ENCODE measurements around the gene PDE4D. TPM values are rescaled to one million over a fixed set of nuclear protein-coding genes. Genes with fewer than 3 reads are reported as not detected.

Gene PDE4D
- total and polyA plus RNA-seq, 2 experiments from 2014 or later = 21.9 to 54.2 TPM

GRCh38 chr5:59519338-59519737, 374.2 kb downstream of the PDE4D start:
- Histone ChIP-seq H3K36me3 (no peaks in the 10 kb centered on the region), H3K9me3 (ENCODE audit: low read depth) (no peaks in the 10 kb centered on the region), H3K27me3 (no peaks in the 10 kb centered on the region), H3K27ac (no peak overlapping the region), H3K4me3 (no peak overlapping the region), H3K4me1 (ENCODE audit: low read depth) (no peaks in the 10 kb centered on the region)
- DNase-seq (ENCODE audit: low read depth in 1 of 2, low spot score in 1 of 2) = no peak
- TF ChIP-seq, protein P1, sequence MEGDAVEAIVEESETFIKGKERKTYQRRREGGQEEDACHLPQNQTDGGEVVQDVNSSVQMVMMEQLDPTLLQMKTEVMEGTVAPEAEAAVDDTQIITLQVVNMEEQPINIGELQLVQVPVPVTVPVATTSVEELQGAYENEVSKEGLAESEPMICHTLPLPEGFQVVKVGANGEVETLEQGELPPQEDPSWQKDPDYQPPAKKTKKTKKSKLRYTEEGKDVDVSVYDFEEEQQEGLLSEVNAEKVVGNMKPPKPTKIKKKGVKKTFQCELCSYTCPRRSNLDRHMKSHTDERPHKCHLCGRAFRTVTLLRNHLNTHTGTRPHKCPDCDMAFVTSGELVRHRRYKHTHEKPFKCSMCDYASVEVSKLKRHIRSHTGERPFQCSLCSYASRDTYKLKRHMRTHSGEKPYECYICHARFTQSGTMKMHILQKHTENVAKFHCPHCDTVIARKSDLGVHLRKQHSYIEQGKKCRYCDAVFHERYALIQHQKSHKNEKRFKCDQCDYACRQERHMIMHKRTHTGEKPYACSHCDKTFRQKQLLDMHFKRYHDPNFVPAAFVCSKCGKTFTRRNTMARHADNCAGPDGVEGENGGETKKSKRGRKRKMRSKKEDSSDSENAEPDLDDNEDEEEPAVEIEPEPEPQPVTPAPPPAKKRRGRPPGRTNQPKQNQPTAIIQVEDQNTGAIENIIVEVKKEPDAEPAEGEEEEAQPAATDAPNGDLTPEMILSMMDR (IDR thresholded peaks at IDR 0.05; ENCODE audit: low read depth, low read length) = no peak

DNA sequence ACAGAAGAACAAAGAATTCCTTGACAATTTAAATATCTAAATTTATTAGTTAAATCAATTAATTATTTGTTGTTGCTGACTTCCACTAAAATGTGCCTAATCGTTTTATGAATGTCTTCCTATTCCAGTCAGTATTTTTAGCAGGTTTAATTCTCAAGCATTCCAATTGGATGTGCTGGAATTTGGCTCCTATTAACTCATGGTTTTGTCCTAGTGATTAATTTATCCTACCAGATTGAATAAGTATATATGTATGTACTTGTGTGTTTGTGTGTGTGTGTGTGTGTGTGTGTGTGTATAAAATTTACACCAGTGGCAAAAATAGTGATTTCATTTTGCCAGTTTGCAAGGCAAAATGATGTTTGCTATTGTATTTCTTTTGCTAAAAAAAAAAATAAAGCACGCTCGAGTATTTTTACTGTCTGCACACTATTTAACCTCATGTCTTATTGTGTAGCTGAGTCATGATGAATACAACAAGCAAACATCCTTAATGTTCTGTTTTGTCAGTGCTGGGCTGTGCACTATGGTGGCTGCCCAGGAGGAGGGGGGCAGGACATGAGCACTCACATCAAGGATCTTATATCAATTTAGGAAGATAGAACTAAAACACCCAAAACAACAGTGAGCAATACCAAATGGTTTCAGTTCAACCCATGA, 375.5 kb downstream of the PDE4D start:
- Histone ChIP-seq H3K36me3 (no peaks in the 10 kb centered on the region), H3K4me3 (no peak overlapping the region), H3K9me3 (ENCODE audit: low read depth) (no peaks in the 10 kb centered on the region), H3K27me3 (no peaks in the 10 kb centered on the region), H3K4me1 (ENCODE audit: low read depth) (no peaks in the 10 kb centered on the region), H3K27ac (no peak overlapping the region)
- TF ChIP-seq, protein P1 (IDR thresholded peaks at IDR 0.05; ENCODE audit: low read depth, low read length) = no peak
- peak in 1 of 2 donors; percentile 35 for DNase-seq (ENCODE audit: low read depth in 1 of 2, low spot score in 1 of 2)

DNA sequence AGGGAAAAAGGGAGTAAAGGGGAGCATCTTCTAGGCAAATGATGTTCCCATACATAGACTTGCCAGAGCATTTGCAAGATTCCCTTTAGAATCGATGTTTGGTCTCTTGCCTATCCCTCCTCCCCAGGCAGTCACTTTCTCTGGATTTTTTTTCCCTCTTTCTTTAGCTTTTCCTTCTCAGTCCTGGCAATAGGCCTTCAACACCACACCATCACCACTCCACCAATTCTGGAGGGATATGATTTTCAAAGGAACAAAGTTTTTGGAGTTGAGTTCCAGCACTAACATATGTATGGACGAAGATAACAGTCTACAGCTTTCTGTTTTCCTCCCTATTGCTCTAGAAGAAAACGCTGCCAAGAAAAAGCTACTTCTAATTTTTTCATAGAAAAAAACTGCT, 377.4 kb downstream of the PDE4D start:
- Histone ChIP-seq H3K36me3 (no peaks in the 10 kb centered on the region), H3K9me3 (ENCODE audit: low read depth) (no peaks in the 10 kb centered on the region), H3K4me1 (ENCODE audit: low read depth) (no peaks in the 10 kb centered on the region), H3K27me3 (no peaks in the 10 kb centered on the region), H3K4me3 (no peak overlapping the region), H3K27ac (no peak overlapping the region)
- TF ChIP-seq, protein P1 (IDR thresholded peaks at IDR 0.05; ENCODE audit: low read depth, low read length) = no peak
- no peak for DNase-seq (ENCODE audit: low read depth in 1 of 2, low spot score in 1 of 2)

- Histone ChIP-seq H3K36me3 (no peaks in the 10 kb centered on the region), H3K27me3 (no peaks in the 10 kb centered on the region), H3K9me3 (ENCODE audit: low read depth) (no peaks in the 10 kb centered on the region), H3K27ac (no peak overlapping the region), H3K4me1 (ENCODE audit: low read depth) (no peaks in the 10 kb centered on the region), H3K4me3 (no peak overlapping the region)
- TF ChIP-seq, protein P1 (IDR thresholded peaks at IDR 0.05; ENCODE audit: low read depth, low read length) = peak; percentile 48
- peak; percentile 45 to 66 for DNase-seq (ENCODE audit: low read depth in 1 of 2, low spot score in 1 of 2)
Measured at GRCh38 chr5:59506285-59506877, 387.1 kb downstream of the PDE4D start.

DNA sequence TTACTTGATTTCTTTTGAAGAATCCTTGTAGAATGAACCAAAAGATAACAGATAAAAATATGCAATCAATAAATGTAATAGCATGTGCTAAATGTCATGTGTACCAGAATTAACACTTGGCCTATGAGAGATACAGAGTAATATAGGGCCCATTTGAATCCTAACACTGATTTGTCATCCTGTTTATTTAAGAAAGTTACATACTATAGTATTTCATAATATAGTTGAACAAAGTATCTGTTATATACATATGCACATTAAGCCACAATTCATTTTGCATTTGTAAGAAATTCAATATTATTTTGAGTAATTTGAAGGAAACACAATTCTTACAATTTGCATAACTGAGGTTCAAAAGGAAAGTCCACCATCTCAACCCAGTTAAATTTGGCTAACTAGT, 389.5 kb downstream of the PDE4D start:
- TF ChIP-seq, protein P1 (IDR thresholded peaks at IDR 0.05; ENCODE audit: low read depth, low read length) = no peak
- H3K4me3 ChIP-seq = no peak overlapping the region

More for the DNA sequence above, 389.5 kb downstream of the PDE4D start:
- no peaks in the 10 kb centered on the region for H3K27me3 ChIP-seq
- DNase-seq (ENCODE audit: low read depth in 1 of 2, low spot score in 1 of 2) = no peak
- no peak overlapping the region for H3K27ac ChIP-seq
- H3K36me3 ChIP-seq = no peaks in the 10 kb centered on the region
- no peaks in the 10 kb centered on the region for H3K4me1 ChIP-seq (ENCODE audit: low read depth)
- H3K9me3 ChIP-seq (ENCODE audit: low read depth) = no peaks in the 10 kb centered on the region

Data from cardiac muscle cell (in vitro differentiated cells and primary cell).